Stimulated activated CD4-positive, alpha-beta T cell treated with anti-CD3 and anti-CD28 coated beads, Interleukin-2, amount 100 ng/mL, for 48 hours (primary cell): Measurements from ENCODE around the gene GUF1.

Source experiments
- DNase-seq, 2 donors: peaks; one replicate each; pipeline ENCODE4 v3.0.0-alpha.2; 2020

The GUF1 gene, protein sequence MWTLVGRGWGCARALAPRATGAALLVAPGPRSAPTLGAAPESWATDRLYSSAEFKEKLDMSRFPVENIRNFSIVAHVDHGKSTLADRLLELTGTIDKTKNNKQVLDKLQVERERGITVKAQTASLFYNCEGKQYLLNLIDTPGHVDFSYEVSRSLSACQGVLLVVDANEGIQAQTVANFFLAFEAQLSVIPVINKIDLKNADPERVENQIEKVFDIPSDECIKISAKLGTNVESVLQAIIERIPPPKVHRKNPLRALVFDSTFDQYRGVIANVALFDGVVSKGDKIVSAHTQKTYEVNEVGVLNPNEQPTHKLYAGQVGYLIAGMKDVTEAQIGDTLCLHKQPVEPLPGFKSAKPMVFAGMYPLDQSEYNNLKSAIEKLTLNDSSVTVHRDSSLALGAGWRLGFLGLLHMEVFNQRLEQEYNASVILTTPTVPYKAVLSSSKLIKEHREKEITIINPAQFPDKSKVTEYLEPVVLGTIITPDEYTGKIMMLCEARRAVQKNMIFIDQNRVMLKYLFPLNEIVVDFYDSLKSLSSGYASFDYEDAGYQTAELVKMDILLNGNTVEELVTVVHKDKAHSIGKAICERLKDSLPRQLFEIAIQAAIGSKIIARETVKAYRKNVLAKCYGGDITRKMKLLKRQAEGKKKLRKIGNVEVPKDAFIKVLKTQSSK

DNA sequence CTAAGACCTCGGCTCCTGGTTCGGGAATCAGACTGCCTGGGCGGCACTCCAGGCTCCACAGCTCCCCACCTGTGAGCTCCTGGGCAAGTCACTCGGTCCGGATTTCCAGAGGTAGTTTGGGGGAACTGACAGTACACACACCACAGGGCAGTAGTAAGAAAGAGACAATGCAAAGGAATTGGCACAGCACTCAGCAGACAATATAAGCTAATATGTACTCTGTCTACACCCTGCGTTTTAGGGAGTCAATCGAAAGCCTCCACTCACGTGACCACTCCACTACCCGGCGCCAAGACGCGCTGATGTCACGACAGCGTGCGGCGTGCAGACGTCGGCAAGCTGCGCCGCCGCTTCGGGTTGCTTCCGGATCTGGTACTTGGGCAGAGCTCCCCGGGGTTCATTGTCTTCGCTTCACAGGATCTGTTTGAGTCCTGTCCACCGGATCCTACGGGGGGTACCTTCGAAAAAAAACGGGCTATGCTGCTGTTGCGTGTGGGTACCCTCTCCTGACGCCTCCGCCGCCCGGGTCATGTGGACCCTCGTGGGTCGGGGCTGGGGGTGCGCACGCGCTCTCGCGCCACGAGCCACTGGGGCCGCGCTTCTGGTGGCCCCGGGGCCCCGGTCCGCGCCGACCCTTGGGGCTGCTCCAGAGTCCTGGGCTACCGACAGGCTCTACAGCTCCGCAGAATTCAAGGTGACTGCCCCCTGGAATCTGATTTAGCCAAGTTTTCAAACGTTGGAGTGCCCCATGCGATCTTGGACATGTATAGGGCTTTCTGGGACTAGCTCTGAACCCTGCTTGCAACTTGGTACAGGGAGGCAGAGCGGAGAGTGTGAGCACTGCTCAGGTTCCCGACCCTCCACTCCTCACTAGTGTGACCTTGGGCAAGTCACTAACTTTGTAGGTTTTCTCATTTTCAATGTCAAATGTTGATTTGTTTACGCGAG, at the start of gene GUF1:
TSS of gene GUF1 (plus strand) at position 327 of the 948 bp plus-strand sequence. CDS start at position 530, 203 bp downstream.
- DNase-seq: peak; percentile 80 to 81

GRCh38 chr4:44629280-44629866, 48.8 kb upstream of the GUF1 start:
- DNase-seq: peak; percentile 19 to 42

GRCh38 chr4:44632089-44632488, 46.1 kb upstream of the GUF1 start:
- no peak for DNase-seq

DNA sequence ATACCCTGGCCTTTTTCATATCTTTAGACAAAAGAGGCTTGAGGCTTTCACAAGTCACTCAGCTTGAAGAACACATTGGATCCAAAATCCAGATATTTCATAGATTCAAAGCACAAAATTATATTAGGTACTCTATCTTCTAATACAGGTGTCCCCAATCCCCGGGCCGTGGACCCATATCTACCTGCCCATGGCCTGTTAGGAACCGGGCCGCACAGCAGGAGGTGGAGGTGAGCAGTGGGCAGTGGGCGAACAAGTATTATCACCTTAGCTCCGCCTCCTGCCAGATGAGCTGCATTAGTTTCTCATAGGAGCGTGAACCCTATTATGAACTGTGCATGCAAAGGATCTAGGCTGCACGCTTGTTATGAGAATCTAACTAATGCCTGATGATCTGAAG, 45.5 kb upstream of the GUF1 start:
- no peak for DNase-seq

DNA sequence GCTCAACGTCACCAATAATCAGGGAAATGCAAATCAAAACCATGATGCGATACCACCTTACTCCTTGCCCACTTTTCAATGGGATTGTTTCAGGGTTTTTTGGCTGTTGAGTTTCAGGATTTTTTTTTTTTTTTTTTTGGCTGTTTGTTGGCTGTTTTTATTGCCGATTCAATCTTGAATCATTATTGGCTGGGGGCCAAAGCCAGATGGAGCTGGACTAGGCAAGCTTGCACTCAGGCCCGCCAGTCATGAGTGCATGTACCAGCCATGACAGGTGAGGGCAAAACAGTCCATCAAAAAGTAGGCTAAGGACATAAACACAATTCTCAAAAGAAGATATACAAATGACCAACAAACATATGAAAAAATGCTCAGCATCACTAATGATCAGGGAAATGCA, 40.1 kb upstream of the GUF1 start:
- DNase-seq: no peak

- DNase-seq: no peak
Measured at GRCh38 chr4:44646151-44646550, 32.1 kb upstream of the GUF1 start.

- DNase-seq: no peak
Measured at GRCh38 chr4:44651425-44651824, 26.8 kb upstream of the GUF1 start, which contains the start of gene YIPF7. YIPF7 (minus strand) TSS chr4:44651625; CDS start chr4:44650100, 1,525 bp downstream.

DNA sequence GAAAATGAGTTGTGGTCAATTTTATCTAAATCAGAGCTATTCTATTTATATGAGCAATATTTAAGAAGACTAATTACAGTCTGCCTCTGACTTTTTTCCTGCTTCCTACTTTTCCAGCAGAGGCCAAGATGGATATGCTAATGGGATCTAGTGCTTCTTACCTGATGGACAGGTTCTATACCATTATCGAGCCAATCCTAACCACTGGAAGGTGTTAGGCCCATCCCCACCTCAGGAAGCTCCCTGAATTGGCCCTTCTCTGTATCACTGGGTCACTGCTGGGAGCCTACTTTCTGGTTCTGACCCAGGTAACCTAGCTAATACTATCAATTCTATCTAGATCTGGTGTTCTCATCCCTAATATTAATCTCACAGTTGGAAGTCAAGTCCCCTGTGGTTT, 26.2 kb upstream of the GUF1 start:
- DNase-seq: no peak

DNA sequence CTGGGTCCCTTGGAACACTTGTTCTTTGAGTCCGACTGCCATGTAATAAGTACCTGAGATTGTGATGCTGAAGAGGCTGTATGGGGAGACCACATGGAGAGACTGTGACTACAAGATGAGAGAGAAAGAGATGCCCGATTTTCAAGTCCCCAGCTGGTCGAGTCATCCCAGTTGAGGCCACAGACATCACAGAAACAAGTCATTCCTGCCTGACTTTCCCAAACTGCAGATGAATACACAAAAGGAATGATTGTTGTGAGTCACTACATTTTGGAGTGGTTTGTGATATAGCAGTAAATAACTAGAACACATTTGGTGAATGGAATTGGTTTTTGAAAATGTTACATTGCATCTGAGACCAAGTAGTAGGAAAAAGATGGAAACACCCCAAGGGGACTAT, 17.8 kb upstream of the GUF1 start:
- no peak for DNase-seq

DNA sequence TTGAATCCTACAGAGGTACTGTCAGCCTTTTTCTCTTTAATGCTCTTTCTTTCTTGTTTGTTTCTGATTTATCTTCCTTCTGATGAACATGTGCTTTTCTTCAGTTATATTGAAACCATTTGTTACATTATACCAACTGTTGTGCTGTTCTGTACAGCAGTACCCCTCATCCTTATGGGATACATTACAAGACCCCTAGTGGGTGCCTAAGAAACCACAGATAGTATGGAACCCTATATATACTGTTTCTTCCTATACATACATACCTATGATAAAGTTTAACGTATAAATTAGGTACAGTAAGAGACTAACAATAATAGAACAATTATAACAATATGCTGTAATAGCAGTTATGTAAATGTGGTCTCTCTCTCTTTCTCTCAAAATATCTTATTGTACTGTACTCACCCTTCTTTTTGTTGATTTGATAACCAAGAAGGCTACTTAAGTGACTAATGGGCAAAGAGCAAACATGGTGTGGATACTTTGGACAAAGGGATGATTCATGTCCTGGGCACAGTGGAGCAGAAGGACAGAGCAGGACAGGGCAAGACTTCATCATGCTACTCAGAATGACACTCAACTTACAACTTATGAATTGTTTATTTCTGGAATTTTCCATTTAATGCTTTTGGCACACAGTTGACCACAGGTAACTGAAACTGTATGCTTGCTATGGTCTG, 16.1 kb upstream of the GUF1 start:
- no peak for DNase-seq

GRCh38 chr4:44662623-44663005, 15.6 kb upstream of the GUF1 start:
- DNase-seq: no peak

- no peak for DNase-seq
Measured at GRCh38 chr4:44663539-44664263, 14.5 kb upstream of the GUF1 start.

GRCh38 chr4:44668526-44668925, 9.7 kb upstream of the GUF1 start:
- DNase-seq: no peak

DNA sequence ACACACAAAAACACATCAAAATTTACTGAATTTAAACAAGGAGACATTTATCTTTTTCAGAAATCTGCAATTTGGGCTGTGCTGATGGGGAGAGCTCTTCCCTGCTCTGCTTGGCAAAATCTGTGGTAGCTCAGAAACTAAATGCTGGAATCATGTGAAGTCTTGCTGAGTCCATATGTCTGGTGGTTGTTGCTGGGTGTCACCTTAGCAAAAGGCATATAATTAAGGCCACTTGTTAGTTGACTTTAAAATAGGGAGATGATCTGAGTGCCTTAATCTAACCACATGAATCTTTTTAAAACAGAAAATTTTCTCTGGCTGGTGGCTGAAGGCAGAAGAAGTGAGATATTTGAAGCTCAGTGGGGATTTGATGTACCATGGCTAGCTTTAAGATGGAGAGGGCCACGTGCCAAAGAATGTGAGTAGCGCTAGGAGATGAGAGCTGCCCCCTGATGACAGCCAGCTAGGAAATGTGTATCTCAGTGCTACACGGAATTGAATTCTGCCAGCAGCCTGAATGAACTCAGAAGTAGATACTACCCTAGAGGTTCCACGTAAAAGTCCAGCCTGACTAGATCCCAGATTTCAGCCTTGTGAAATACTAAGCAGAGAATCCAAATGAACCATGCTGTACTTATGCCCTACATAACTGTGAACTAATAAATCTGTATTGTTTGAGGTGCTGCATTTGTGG, 7.6 kb upstream of the GUF1 start:
- DNase-seq: no peak

- no peak for DNase-seq
Measured at GRCh38 chr4:44671636-44672035, 6.6 kb upstream of the GUF1 start.

GRCh38 chr4:44674471-44674870, 3.7 kb upstream of the GUF1 start:
- DNase-seq: no peak

- no peak for DNase-seq
Measured at GRCh38 chr4:44675366-44675765, 2.9 kb upstream of the GUF1 start.

GRCh38 chr4:44679060-44679459, 840 bp downstream of the GUF1 start:
- DNase-seq: no peak

- DNase-seq: no peak
Measured at GRCh38 chr4:44684648-44685047, 6.4 kb downstream of the GUF1 start.

- no peak for DNase-seq
Measured at GRCh38 chr4:44700427-44700826, 22.2 kb downstream of the GUF1 start.

- no peak for DNase-seq
Measured at GRCh38 chr4:44701037-44701436, 22.8 kb downstream of the GUF1 start.
